Neural progenitor cell (in vitro differentiated cells): Measurements from ENCODE around the gene MRGPRX1. TPM values are rescaled to one million over a fixed set of nuclear protein-coding genes. Genes with fewer than 3 reads are reported as not detected.

Experiments
- DNase-seq: peaks from one replicate; pipeline ENCODE4 v3.0.0-alpha.2; 2016; ENCODE audit warnings: low spot score
- H2AFZ ChIP-seq: fragments of 200-600 bp; sonication (generic); replicated peaks from 2 replicates; pipeline ENCODE4 v1.6.1; 2016; ENCODE audit warnings: antibody characterized with exemption
- H3F3A ChIP-seq: fragments of 200-600 bp; sonication (generic); 2 replicates; pipeline ENCODE4 v1.6.1; 2016; ENCODE audit warnings: antibody characterized with exemption, low read depth
- H3K27ac ChIP-seq: fragments of 200-600 bp; sonication (generic); 2 replicates; pipeline ENCODE4 v1.5.1; 2016; ENCODE audit warnings: mild to moderate bottlenecking
- H3K27me3 ChIP-seq: fragments of 200-600 bp; sonication (generic); 2 replicates; pipeline ENCODE4 v1.6.1; 2016; ENCODE audit warnings: mild to moderate bottlenecking, moderate library complexity
- H3K36me3 ChIP-seq: fragments of 200-600 bp; sonication (generic); 2 replicates; pipeline ENCODE4 v1.5.1; 2016
- H3K4me1 ChIP-seq: fragments of 200-600 bp; sonication (generic); 2 replicates; pipeline ENCODE4 v1.6.1; 2016; ENCODE audit warnings: mixed run types
- H3K4me2 ChIP-seq: fragments of 200-600 bp; sonication (generic); 2 replicates; pipeline ENCODE4 v1.6.1; 2016
- H3K4me3 ChIP-seq: fragments of 200-600 bp; sonication (generic); 2 replicates; pipeline ENCODE4 v1.5.1; 2016
- H3K79me2 ChIP-seq: fragments of 200-600 bp; sonication (generic); 2 replicates; pipeline ENCODE4 v1.6.1; 2016; ENCODE audit warnings: low read depth
- H3K9ac ChIP-seq: fragments of 200-600 bp; sonication (generic); 2 replicates; pipeline ENCODE4 v1.6.1; 2016
- H3K9me3 ChIP-seq: fragments of 200-600 bp; sonication (generic); 2 replicates; pipeline ENCODE4 v1.5.1; 2016; ENCODE audit warnings: low read depth
- H4K20me1 ChIP-seq: fragments of 200-600 bp; sonication (generic); 2 replicates; pipeline ENCODE4 v1.6.1; 2016; ENCODE audit warnings: low read depth
- H3K27ac Mint-ChIP-seq: 3 replicates; pipeline ENCODE4 v1.8.0; 2021; ENCODE audit warnings: mixed read lengths
- H3K27me3 Mint-ChIP-seq: 2 replicates; pipeline ENCODE4 v1.8.0; 2022; ENCODE audit warnings: low read depth, mild to moderate bottlenecking, inconsistent platforms, moderate library complexity, mixed read lengths; ENCODE audit not compliant: insufficient read depth
- H3K36me3 Mint-ChIP-seq: 3 replicates; pipeline ENCODE4 v1.8.0; 2021; ENCODE audit warnings: mixed read lengths
- H3K4me1 Mint-ChIP-seq: 3 replicates; pipeline ENCODE4 v1.8.0; 2021; ENCODE audit warnings: mixed read lengths
- H3K4me3 Mint-ChIP-seq: 3 replicates; pipeline ENCODE4 v1.8.0; 2021; ENCODE audit warnings: mild to moderate bottlenecking, moderate library complexity, mixed read lengths
- H3K9me3 Mint-ChIP-seq: 3 replicates; pipeline ENCODE4 v1.8.0; 2020; ENCODE audit warnings: mixed read lengths
- CTCF ChIP-seq: fragments of 200-600 bp; sonication (generic); IDR thresholded peaks from 2 replicates; pipeline ENCODE4 v1.5.1; 2017; ENCODE audit warnings: antibody characterized with exemption, mild to moderate bottlenecking
- EZH2 ChIP-seq: fragments of 200-600 bp; sonication (generic); IDR thresholded peaks from 2 replicates; pipeline ENCODE4 v1.6.1; 2017; ENCODE audit warnings: antibody characterized with exemption, mild to moderate bottlenecking, moderate library complexity
- EZH2phosphoT487 ChIP-seq: fragments of 200-600 bp; sonication (generic); IDR thresholded peaks from 2 replicates; pipeline ENCODE4 v1.6.1; 2017; ENCODE audit warnings: antibody characterized with exemption
- total RNA-seq: library from RNA; depleted of rRNA; stranded (reverse); fragments of >200 nt; gene quantifications from 2 replicates; pipeline ENCODE4 v1.2.3, GENCODE V29; 2015; ENCODE audit warnings: low replicate concordance

Gene MRGPRX1
- total RNA-seq, 1 donor from 2014 or later = not detected

GRCh38 chr11:18969720-18970119 lies 30.5 kb upstream of the MRGPRX1 start:
- Histone ChIP-seq H4K20me1 (no peaks in the 10 kb centered on the region), H2AFZ (no peak overlapping the region), H3K9me3 (no peaks in the 10 kb centered on the region), H3K36me3 (no peaks in the 10 kb centered on the region), H3K27ac (no peak overlapping the region), H3K4me1 (no peaks in the 10 kb centered on the region), H3K4me3 (no peak overlapping the region), H3K27me3 (no peaks in the 10 kb centered on the region), H3K9ac (no peak overlapping the region), H3K79me2 (no peaks in the 10 kb centered on the region), H3F3A (no peaks in the 10 kb centered on the region), H3K4me2 (no peak overlapping the region)
- no peak overlapping the region for H3K4me3 Mint-ChIP-seq
- DNase-seq = no peak
- no peaks in the 10 kb centered on the region for H3K9me3 Mint-ChIP-seq
- H3K27ac Mint-ChIP-seq = no peak overlapping the region
- no peaks in the 10 kb centered on the region for H3K36me3 Mint-ChIP-seq
- TF ChIP-seq EZH2phosphoT487 (no peak), EZH2 (no peak), CTCF (no peak)
- H3K27me3 Mint-ChIP-seq = peaks cover 3% of the 10 kb centered on the region
- H3K4me1 Mint-ChIP-seq = no peaks in the 10 kb centered on the region

GRCh38 chr11:18958221-18958910 lies 19.2 kb upstream of the MRGPRX1 start:
- peaks cover 2% of the 10 kb centered on the region for H3K27me3 Mint-ChIP-seq
- no peak for DNase-seq
- H4K20me1 ChIP-seq = no peaks in the 10 kb centered on the region
- H3K4me1 ChIP-seq = no peaks in the 10 kb centered on the region
- H3K9me3 ChIP-seq = no peaks in the 10 kb centered on the region
- no peaks in the 10 kb centered on the region for H3K36me3 Mint-ChIP-seq
- H3K4me1 Mint-ChIP-seq = no peaks in the 10 kb centered on the region
- no peaks in the 10 kb centered on the region for H3K36me3 ChIP-seq
- H3K79me2 ChIP-seq = no peaks in the 10 kb centered on the region
- H3K9ac ChIP-seq = no peak overlapping the region
- no peak for TF ChIP-seq EZH2
- no peak for TF ChIP-seq CTCF
- no peak for TF ChIP-seq EZH2phosphoT487
- no peaks in the 10 kb centered on the region for H3F3A ChIP-seq
- H3K4me2 ChIP-seq = no peak overlapping the region
- no peak overlapping the region for H3K4me3 Mint-ChIP-seq
- H3K27ac ChIP-seq = no peak overlapping the region
- H3K9me3 Mint-ChIP-seq = no peaks in the 10 kb centered on the region
- H3K4me3 ChIP-seq = no peak overlapping the region
- no peak overlapping the region for H3K27ac Mint-ChIP-seq
- H2AFZ ChIP-seq = no peak overlapping the region
- H3K27me3 ChIP-seq = no peaks in the 10 kb centered on the region

GRCh38 chr11:18956630-18957029 lies 17.4 kb upstream of the MRGPRX1 start:
- H3K9ac ChIP-seq = no peak overlapping the region
- H3K4me1 ChIP-seq = no peaks in the 10 kb centered on the region
- H3K4me2 ChIP-seq = no peak overlapping the region
- H3F3A ChIP-seq = no peaks in the 10 kb centered on the region
- H3K36me3 ChIP-seq = no peaks in the 10 kb centered on the region
- no peaks in the 10 kb centered on the region for H3K27me3 ChIP-seq
- Mint-ChIP-seq H3K27me3 (peaks cover 2% of the 10 kb centered on the region), H3K36me3 (no peaks in the 10 kb centered on the region), H3K4me1 (no peaks in the 10 kb centered on the region), H3K9me3 (no peaks in the 10 kb centered on the region), H3K4me3 (no peak overlapping the region), H3K27ac (no peak overlapping the region)
- no peak overlapping the region for H3K4me3 ChIP-seq
- DNase-seq = no peak
- H4K20me1 ChIP-seq = no peaks in the 10 kb centered on the region
- TF ChIP-seq EZH2phosphoT487 = no peak
- TF ChIP-seq CTCF = no peak
- no peak for TF ChIP-seq EZH2
- no peak overlapping the region for H2AFZ ChIP-seq
- H3K9me3 ChIP-seq = no peaks in the 10 kb centered on the region
- H3K27ac ChIP-seq = no peak overlapping the region
- H3K79me2 ChIP-seq = no peaks in the 10 kb centered on the region
